PC-9 (cell line): ENCODE data around the gene MSH5. TPM values are rescaled to one million over a fixed set of nuclear protein-coding genes. Genes with fewer than 3 reads are reported as not detected.

ENCODE experiments used
- BruUV-seq: library from RNA; stranded (reverse); fragments of 400-500 nt; replicated peaks from 2 replicates; lab custom pipeline; 2021; lab: Mats Ljungman, UMichigan
- CTCF ChIA-PET: fragments of 300-600 bp; sonication (Branson Sonifier 250); formaldehyde crosslinking; loops from one replicate; lab custom pipeline; 2022; ENCODE audit warnings: antibody characterized with exemption; lab: Charles Lee
- POLR2A ChIA-PET: fragments of 300-600 bp; sonication (Branson Sonifier 250); formaldehyde crosslinking; loops from one replicate; lab custom pipeline; 2022; ENCODE audit warnings: antibody characterized with exemption; ENCODE audit not compliant: unreplicated experiment; lab: Charles Lee
- DNase-seq, 2 experiments: peaks; one replicate each; pipeline versions ENCODE4 v3.0.0 to v3.0.0-alpha.2; 2015 to 2022; ENCODE audit warnings: mixed read lengths in 1 of 2
- H2AFZ ChIP-seq: fragments of 200-600 bp; sonication (generic); 2 replicates; pipeline ENCODE4 v1.8.1; 2017; ENCODE audit warnings: antibody characterized with exemption
- H3F3A ChIP-seq: fragments of 200-600 bp; sonication (generic); 2 replicates; pipeline ENCODE4 v1.8.1; 2017; ENCODE audit warnings: antibody characterized with exemption, mild to moderate bottlenecking, low read depth; ENCODE audit not compliant: insufficient read depth
- H3K27ac ChIP-seq: fragments of 200-600 bp; sonication (generic); 2 replicates; pipeline ENCODE4 v1.6.1; 2016; ENCODE audit warnings: mixed run types
- H3K27me3 ChIP-seq: fragments of 200-600 bp; sonication (generic); 2 replicates; pipeline ENCODE4 v1.6.1; 2016; ENCODE audit warnings: low read depth, mixed run types; ENCODE audit not compliant: insufficient read depth
- H3K36me3 ChIP-seq: fragments of 200-600 bp; sonication (generic); 2 replicates; pipeline ENCODE4 v1.6.1; 2016; ENCODE audit warnings: low read depth, mixed run types
- H3K4me1 ChIP-seq: fragments of 200-600 bp; sonication (generic); replicated peaks from 2 replicates; pipeline ENCODE4 v1.6.1; 2016; ENCODE audit warnings: mixed run types; ENCODE audit not compliant: insufficient read depth
- H3K4me2 ChIP-seq: fragments of 200-600 bp; sonication (generic); 2 replicates; pipeline ENCODE4 v1.6.1; 2017; ENCODE audit warnings: mixed run types
- H3K4me3 ChIP-seq: fragments of 200-600 bp; sonication (generic); 2 replicates; pipeline ENCODE4 v1.6.1; 2016; ENCODE audit warnings: mixed run types
- H3K79me2 ChIP-seq: fragments of 200-600 bp; sonication (generic); 2 replicates; pipeline ENCODE4 v1.6.1; 2017; ENCODE audit warnings: low read depth, mixed run types
- H3K9me2 ChIP-seq: fragments of 200-600 bp; sonication (generic); 2 replicates; pipeline ENCODE4 v1.8.1; 2017; ENCODE audit warnings: mild to moderate bottlenecking; ENCODE audit not compliant: insufficient read depth
- H3K9me3 ChIP-seq: fragments of 200-600 bp; sonication (generic); 2 replicates; pipeline ENCODE4 v1.8.1; 2016; ENCODE audit warnings: low read depth; ENCODE audit not compliant: insufficient read depth
- H4K20me1 ChIP-seq: fragments of 200-600 bp; sonication (generic); 2 replicates; pipeline ENCODE4 v1.8.1; 2017; ENCODE audit not compliant: insufficient read depth
- CTCF ChIP-seq: fragments of 200-600 bp; sonication (generic); conservative IDR thresholded peaks from 2 replicates; pipeline ENCODE4 v1.6.1; 2017; ENCODE audit warnings: mixed run types, antibody characterized with exemption, mild to moderate bottlenecking, moderate library complexity
- EZH2 ChIP-seq: fragments of 200-600 bp; sonication (generic); IDR thresholded peaks from 2 replicates; pipeline ENCODE4 v1.8.0; 2017; ENCODE audit warnings: antibody characterized with exemption, low read depth
- intact Hi-C: fragments of 100-400 bp; cut with micrococcal nuclease; formaldehyde crosslinking; loops from one replicate; pipeline ENCODE4 v1.10.0; 2022; ENCODE audit not compliant: unreplicated experiment
- total RNA-seq: library from RNA; stranded (reverse); gene quantifications from 2 replicates; pipeline ENCODE4 v1.2.3, GENCODE V29; 2021

The MSH5 gene
- total RNA-seq, 1 experiment from 2014 or later, result 50.0 TPM

GRCh38 chr6:31702819-31703716, 36.7 kb upstream of the MSH5 start, which contains the start of gene ABHD16A:
TSS of gene ABHD16A (minus strand) at chr6:31703324. CDS start at chr6:31703281, 43 bp downstream.
- Histone ChIP-seq H2AFZ (peak within 1 kb of the TSS; percentile 88), H3K27ac (peak within 1 kb of the TSS; percentile 77), H3K27me3 (no peaks in the 10 kb centered on the region), H3K4me2 (peak within 1 kb of the TSS; percentile 97), H3K4me1 (peaks cover 14% of the 10 kb centered on the region), H4K20me1 (no peaks in the 10 kb centered on the region), H3K36me3 (0 out of 2 replicates have a peak, but pooled peaks cover 3% of the 10 kb centered on the region), H3K79me2 (peaks cover 25% of the 10 kb centered on the region), H3F3A (no peaks in the 10 kb centered on the region), H3K9me2 (no peaks in the 10 kb centered on the region), H3K9me3 (no peaks in the 10 kb centered on the region), H3K4me3 (peak within 1 kb of the TSS; percentile 83)
- BruUV-seq, result TSS peak; percentile 49
- ChIA-PET CTCF (no interaction called here), POLR2A (interaction anchor here (0.5 to 0.7 kb wide), 4 partner anchors 17 to 487 kb away, joined by 3 to 15 read pairs (median 4); partner anchors contain the start of gene PBX2)
- TF ChIP-seq EZH2 (no peak), CTCF (no peak)
- intact Hi-C loops, result loop anchor here (2.0 kb wide), 2 partner anchors 36 to 50 kb away; partner anchors contain the start of gene BAG6
- DNase-seq, result peak; percentile 93 to 96

GRCh38 chr6:31705931-31706330, 33.9 kb upstream of the MSH5 start:
- Histone ChIP-seq H3K27ac (no peak overlapping the region), H3K9me2 (no peaks in the 10 kb centered on the region), H3K9me3 (no peaks in the 10 kb centered on the region), H3F3A (no peaks in the 10 kb centered on the region), H3K4me3 (no peak overlapping the region), H3K4me1 (peaks cover 14% of the 10 kb centered on the region), H4K20me1 (no peaks in the 10 kb centered on the region), H3K27me3 (no peaks in the 10 kb centered on the region), H3K4me2 (no peak overlapping the region), H3K79me2 (peaks cover 18% of the 10 kb centered on the region), H2AFZ (no peak overlapping the region), H3K36me3 (no peaks in the 10 kb centered on the region)
- TF ChIP-seq CTCF, result no peak
- no peak for TF ChIP-seq EZH2
- intact Hi-C loops, result no loop called here
- ChIA-PET POLR2A (interaction anchor here (0.6 kb wide), 1 partner anchor 10 kb away, joined by 33 read pairs; no protein-coding TSS in a partner anchor), CTCF (interaction anchor here (0.6 kb wide), 1 partner anchor 35 kb away, joined by 7 read pairs; no protein-coding TSS in a partner anchor)
- no TSS peak for BruUV-seq
- no peak for DNase-seq

- no peaks in the 10 kb centered on the region for H3K9me2 ChIP-seq
- ChIA-PET POLR2A (interaction anchor here (0.6 kb wide), 1 partner anchor 14 kb away, joined by 3 read pairs; no protein-coding TSS in a partner anchor), CTCF (interaction anchor here (0.6 kb wide), 1 partner anchor 29 kb away, joined by 5 read pairs; no protein-coding TSS in a partner anchor)
- BruUV-seq, result no TSS peak
- no peak within 1 kb of the TSS for H3K27ac ChIP-seq
- peaks cover 12% of the 10 kb centered on the region for H3K4me1 ChIP-seq
- H3K4me3 ChIP-seq, result no peak within 1 kb of the TSS
- no peak within 1 kb of the TSS for H3K4me2 ChIP-seq
- H3K79me2 ChIP-seq, result peaks cover 11% of the 10 kb centered on the region
- H3K27me3 ChIP-seq, result no peaks in the 10 kb centered on the region
- H3K9me3 ChIP-seq, result no peaks in the 10 kb centered on the region
- no peak within 1 kb of the TSS; the same call in 1 of the 2 replicates for H2AFZ ChIP-seq
- no peak for DNase-seq
- intact Hi-C loops, result no loop called here
- H4K20me1 ChIP-seq, result no peaks in the 10 kb centered on the region
- no peak for TF ChIP-seq CTCF
- no peak for TF ChIP-seq EZH2
- H3F3A ChIP-seq, result no peaks in the 10 kb centered on the region
- no peaks in the 10 kb centered on the region for H3K36me3 ChIP-seq
Observed at GRCh38 chr6:31706599-31706998, 33.2 kb upstream of the MSH5 start, which contains the start of gene LY6G6F. TSS of gene LY6G6F (plus strand) at chr6:31706866. CDS start at chr6:31706907, 41 bp downstream.
